GM12878 (cell line): ENCODE results near the gene WNK2.
"Not testable (repeated sequence)": the region's sequence is repeated elsewhere in the genome, so short reads cannot be mapped to it uniquely, and the experiment has no call there.

Experiments
- DPF2 ChIP-seq: fragments of 450-650 bp; IDR thresholded peaks from 2 replicates; pipeline ENCODE4 v1.6.1; 2017; ENCODE audit warnings: mild to moderate bottlenecking
- EZH2 ChIP-seq: IDR thresholded peaks from 2 replicates; pipeline ENCODE4 v1.6.1; 2012; ENCODE audit warnings: low read depth, mild to moderate bottlenecking, control low read depth, inconsistent platforms, low read length, borderline replicate concordance; ENCODE audit not compliant: control insufficient read depth
- TF ChIP-seq, protein P1 (sequence below): IDR thresholded peaks from 2 replicates; pipeline ENCODE4 v1.6.1; 2012; ENCODE audit warnings: low read length, inconsistent platforms
- TF ChIP-seq, protein P2 (sequence below): IDR thresholded peaks from 2 replicates; pipeline ENCODE4 v1.6.1; 2011; ENCODE audit warnings: borderline replicate concordance, low read depth, mild to moderate bottlenecking, moderate library complexity, low read length; ENCODE audit not compliant: insufficient read depth, poor library complexity, severe bottlenecking
- TF ChIP-seq, protein P3 (sequence below): fragments of 450-650 bp; IDR thresholded peaks from 2 replicates; pipeline ENCODE4 v1.6.1; 2016; ENCODE audit warnings: mild to moderate bottlenecking, moderate library complexity, borderline replicate concordance
- TF ChIP-seq, protein P4 (sequence below), 3 experiments: IDR thresholded peaks in 2 of 3; conservative IDR thresholded peaks in 1 of 3; 2 replicates each; pipeline ENCODE4 v1.5.1; 2011; ENCODE audit warnings: low read depth in 3 of 3, low read length in 3 of 3, mild to moderate bottlenecking in 3 of 3, control low read depth in 2 of 3, moderate library complexity in 2 of 3, inconsistent platforms in 1 of 3, mixed read lengths in 1 of 3; ENCODE audit not compliant: control insufficient read depth in 2 of 3, insufficient read depth in 1 of 3; ENCODE audit errors: extremely low read depth in 1 of 3
- TF ChIP-seq, protein P5 (sequence below): IDR thresholded peaks from 2 replicates; pipeline ENCODE4 v1.6.1; 2012; ENCODE audit warnings: low read depth, low read length, improper control_type of control experiment

DNA sequence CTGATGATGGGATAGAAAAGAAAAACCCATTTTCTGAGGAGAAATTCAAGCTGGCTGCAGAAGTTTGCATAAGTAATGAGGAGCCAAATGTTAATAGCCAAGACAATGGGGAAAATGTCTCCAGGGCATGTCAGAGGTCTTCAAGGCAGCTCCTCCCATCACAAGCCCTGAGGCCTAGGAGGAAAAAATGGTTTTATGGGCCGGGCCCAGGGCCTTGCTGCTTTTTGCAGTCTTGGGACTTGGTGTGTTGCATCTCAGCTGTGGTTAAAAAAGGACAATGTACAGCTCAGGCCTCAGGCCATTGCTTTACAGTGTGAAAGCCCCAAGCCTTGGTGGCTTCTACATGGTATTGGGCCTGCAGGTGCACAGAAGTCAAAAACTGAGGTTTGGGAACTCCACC, 154.3 kb downstream of the WNK2 start:
- TF ChIP-seq, protein P1, sequence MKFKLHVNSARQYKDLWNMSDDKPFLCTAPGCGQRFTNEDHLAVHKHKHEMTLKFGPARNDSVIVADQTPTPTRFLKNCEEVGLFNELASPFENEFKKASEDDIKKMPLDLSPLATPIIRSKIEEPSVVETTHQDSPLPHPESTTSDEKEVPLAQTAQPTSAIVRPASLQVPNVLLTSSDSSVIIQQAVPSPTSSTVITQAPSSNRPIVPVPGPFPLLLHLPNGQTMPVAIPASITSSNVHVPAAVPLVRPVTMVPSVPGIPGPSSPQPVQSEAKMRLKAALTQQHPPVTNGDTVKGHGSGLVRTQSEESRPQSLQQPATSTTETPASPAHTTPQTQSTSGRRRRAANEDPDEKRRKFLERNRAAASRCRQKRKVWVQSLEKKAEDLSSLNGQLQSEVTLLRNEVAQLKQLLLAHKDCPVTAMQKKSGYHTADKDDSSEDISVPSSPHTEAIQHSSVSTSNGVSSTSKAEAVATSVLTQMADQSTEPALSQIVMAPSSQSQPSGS: not testable (repeated sequence)
- TF ChIP-seq, protein P2, sequence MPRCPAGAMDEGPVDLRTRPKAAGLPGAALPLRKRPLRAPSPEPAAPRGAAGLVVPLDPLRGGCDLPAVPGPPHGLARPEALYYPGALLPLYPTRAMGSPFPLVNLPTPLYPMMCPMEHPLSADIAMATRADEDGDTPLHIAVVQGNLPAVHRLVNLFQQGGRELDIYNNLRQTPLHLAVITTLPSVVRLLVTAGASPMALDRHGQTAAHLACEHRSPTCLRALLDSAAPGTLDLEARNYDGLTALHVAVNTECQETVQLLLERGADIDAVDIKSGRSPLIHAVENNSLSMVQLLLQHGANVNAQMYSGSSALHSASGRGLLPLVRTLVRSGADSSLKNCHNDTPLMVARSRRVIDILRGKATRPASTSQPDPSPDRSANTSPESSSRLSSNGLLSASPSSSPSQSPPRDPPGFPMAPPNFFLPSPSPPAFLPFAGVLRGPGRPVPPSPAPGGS: not testable (repeated sequence)
- TF ChIP-seq, protein P3, sequence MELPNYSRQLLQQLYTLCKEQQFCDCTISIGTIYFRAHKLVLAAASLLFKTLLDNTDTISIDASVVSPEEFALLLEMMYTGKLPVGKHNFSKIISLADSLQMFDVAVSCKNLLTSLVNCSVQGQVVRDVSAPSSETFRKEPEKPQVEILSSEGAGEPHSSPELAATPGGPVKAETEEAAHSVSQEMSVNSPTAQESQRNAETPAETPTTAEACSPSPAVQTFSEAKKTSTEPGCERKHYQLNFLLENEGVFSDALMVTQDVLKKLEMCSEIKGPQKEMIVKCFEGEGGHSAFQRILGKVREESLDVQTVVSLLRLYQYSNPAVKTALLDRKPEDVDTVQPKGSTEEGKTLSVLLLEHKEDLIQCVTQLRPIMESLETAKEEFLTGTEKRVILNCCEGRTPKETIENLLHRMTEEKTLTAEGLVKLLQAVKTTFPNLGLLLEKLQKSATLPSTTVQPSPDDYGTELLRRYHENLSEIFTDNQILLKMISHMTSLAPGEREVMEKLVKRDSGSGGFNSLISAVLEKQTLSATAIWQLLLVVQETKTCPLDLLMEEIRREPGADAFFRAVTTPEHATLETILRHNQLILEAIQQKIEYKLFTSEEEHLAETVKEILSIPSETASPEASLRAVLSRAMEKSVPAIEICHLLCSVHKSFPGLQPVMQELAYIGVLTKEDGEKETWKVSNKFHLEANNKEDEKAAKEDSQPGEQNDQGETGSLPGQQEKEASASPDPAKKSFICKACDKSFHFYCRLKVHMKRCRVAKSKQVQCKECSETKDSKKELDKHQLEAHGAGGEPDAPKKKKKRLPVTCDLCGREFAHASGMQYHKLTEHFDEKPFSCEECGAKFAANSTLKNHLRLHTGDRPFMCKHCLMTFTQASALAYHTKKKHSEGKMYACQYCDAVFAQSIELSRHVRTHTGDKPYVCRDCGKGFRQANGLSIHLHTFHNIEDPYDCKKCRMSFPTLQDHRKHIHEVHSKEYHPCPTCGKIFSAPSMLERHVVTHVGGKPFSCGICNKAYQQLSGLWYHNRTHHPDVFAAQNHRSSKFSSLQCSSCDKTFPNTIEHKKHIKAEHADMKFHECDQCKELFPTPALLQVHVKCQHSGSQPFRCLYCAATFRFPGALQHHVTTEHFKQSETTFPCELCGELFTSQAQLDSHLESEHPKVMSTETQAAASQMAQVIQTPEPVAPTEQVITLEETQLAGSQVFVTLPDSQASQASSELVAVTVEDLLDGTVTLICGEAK: not testable (repeated sequence)
- TF ChIP-seq EZH2, DPF2: not testable (repeated sequence)
- TF ChIP-seq, protein P4, sequence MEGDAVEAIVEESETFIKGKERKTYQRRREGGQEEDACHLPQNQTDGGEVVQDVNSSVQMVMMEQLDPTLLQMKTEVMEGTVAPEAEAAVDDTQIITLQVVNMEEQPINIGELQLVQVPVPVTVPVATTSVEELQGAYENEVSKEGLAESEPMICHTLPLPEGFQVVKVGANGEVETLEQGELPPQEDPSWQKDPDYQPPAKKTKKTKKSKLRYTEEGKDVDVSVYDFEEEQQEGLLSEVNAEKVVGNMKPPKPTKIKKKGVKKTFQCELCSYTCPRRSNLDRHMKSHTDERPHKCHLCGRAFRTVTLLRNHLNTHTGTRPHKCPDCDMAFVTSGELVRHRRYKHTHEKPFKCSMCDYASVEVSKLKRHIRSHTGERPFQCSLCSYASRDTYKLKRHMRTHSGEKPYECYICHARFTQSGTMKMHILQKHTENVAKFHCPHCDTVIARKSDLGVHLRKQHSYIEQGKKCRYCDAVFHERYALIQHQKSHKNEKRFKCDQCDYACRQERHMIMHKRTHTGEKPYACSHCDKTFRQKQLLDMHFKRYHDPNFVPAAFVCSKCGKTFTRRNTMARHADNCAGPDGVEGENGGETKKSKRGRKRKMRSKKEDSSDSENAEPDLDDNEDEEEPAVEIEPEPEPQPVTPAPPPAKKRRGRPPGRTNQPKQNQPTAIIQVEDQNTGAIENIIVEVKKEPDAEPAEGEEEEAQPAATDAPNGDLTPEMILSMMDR (IDR thresholded peaks at IDR 0.05 in 2 of 3, conservative IDR thresholded peaks at IDR 0.05 in 1 of 3; ENCODE audit: control insufficient read depth in 2 of 3, extremely low read depth in 1 of 3, insufficient read depth in 1 of 3, low read depth in 3 of 3, low read length in 3 of 3): not testable (repeated sequence)
- TF ChIP-seq, protein P5, sequence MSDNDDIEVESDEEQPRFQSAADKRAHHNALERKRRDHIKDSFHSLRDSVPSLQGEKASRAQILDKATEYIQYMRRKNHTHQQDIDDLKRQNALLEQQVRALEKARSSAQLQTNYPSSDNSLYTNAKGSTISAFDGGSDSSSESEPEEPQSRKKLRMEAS: not testable (repeated sequence)
